NCI-H524 (cell line): Measurements from ENCODE around the gene AIFM1.

ENCODE experiments used
- DNase-seq, 2 experiments: peaks; one replicate each; lab custom pipeline; 2025; lab: John Stamatoyannopoulos, UW

AIFM1 gene

GRCh38 chrX:130091980-130092522, 73.6 kb downstream of the AIFM1 start:
- DNase-seq, result no peak

GRCh38 chrX:130090364-130090763, 75.3 kb downstream of the AIFM1 start:
- DNase-seq, result no peak

GRCh38 chrX:130086447-130087206, 79.0 kb downstream of the AIFM1 start:
- no peak for DNase-seq

- peak in 1 of 2 experiments; percentile 13 for DNase-seq
Observed at GRCh38 chrX:130085551-130086446, 79.8 kb downstream of the AIFM1 start.

- no peak for DNase-seq
Observed at GRCh38 chrX:130084631-130085237, 80.9 kb downstream of the AIFM1 start.

GRCh38 chrX:130083656-130084382, 81.8 kb downstream of the AIFM1 start:
- DNase-seq, result no peak

GRCh38 chrX:130083107-130083490, 82.5 kb downstream of the AIFM1 start:
- DNase-seq, result no peak

- no peak for DNase-seq
Observed at GRCh38 chrX:130082244-130083106, 83.2 kb downstream of the AIFM1 start.

GRCh38 chrX:130081421-130082045, 84.1 kb downstream of the AIFM1 start:
- peak; percentile 72 to 82 for DNase-seq

GRCh38 chrX:130080791-130081367, 84.8 kb downstream of the AIFM1 start:
- DNase-seq, result no peak

- DNase-seq, result peak; percentile 85 to 88
Observed at GRCh38 chrX:130079824-130080406, 85.7 kb downstream of the AIFM1 start.
